DMS114 treated with DMSO at 0.1 percent for 48 hours (cell line): Measurements from ENCODE around the gene STRAP.
"Not testable (repeated sequence)": the region's sequence is repeated elsewhere in the genome, so short reads cannot be mapped to it uniquely, and the experiment has no call there.

ENCODE experiments used
- DNase-seq: peaks from one replicate; lab custom pipeline; 2025; ENCODE audit not compliant: unreplicated experiment; lab: John Stamatoyannopoulos, UW

The STRAP gene

GRCh38 chr12:15868186-15868585, 14.0 kb upstream of the STRAP start:
- DNase-seq: no peak

GRCh38 chr12:15873556-15873955, 8.6 kb upstream of the STRAP start:
- no peak for DNase-seq

- DNase-seq: not testable (repeated sequence)
Observed at GRCh38 chr12:15874556-15875145, 7.5 kb upstream of the STRAP start.

GRCh38 chr12:15875863-15876262, 6.3 kb upstream of the STRAP start:
- DNase-seq: no peak

GRCh38 chr12:15879413-15879812, 2.8 kb upstream of the STRAP start:
- no peak for DNase-seq

- DNase-seq: no peak
Observed at GRCh38 chr12:15880721-15881120, 1.5 kb upstream of the STRAP start.

GRCh38 chr12:15883536-15883935, 1.3 kb downstream of the STRAP start:
- no peak for DNase-seq

GRCh38 chr12:15886372-15887042, 4.3 kb downstream of the STRAP start:
- no peak for DNase-seq

- no peak for DNase-seq
Observed at GRCh38 chr12:15887043-15887817, 5.0 kb downstream of the STRAP start.

- no peak for DNase-seq
Observed at GRCh38 chr12:15892645-15893259, 10.6 kb downstream of the STRAP start.

- DNase-seq: no peak
Observed at GRCh38 chr12:15893260-15893659, 11.1 kb downstream of the STRAP start.

GRCh38 chr12:15896867-15897266, 14.7 kb downstream of the STRAP start:
- DNase-seq: no peak

GRCh38 chr12:15897433-15897832, 15.2 kb downstream of the STRAP start:
- no peak for DNase-seq

- peak; percentile 48 for DNase-seq
Observed at GRCh38 chr12:15899282-15899870, 17.2 kb downstream of the STRAP start.

GRCh38 chr12:15904378-15904920, 22.3 kb downstream of the STRAP start:
- DNase-seq: no peak

GRCh38 chr12:15910468-15910863, 28.3 kb downstream of the STRAP start:
- no peak for DNase-seq

GRCh38 chr12:15910864-15911721, 28.9 kb downstream of the STRAP start, which contains the start of gene DERA:
Gene DERA (plus strand): TSS chr12:15911332. CDS start chr12:15911384, 52 bp downstream.
- peak; percentile 61 for DNase-seq

- not testable (repeated sequence) for DNase-seq
Observed at GRCh38 chr12:15911931-15912330, 29.7 kb downstream of the STRAP start.

- not testable (repeated sequence) for DNase-seq
Observed at GRCh38 chr12:15914131-15914530, 31.9 kb downstream of the STRAP start.

- DNase-seq: no peak
Observed at GRCh38 chr12:15918066-15918465, 35.9 kb downstream of the STRAP start.
